Measurements from ENCODE around the gene CKS1B. TPM values are rescaled to one million over a fixed set of nuclear protein-coding genes. Genes with fewer than 3 reads are reported as not detected.

The CKS1B gene
- total RNA-seq, 2 donors from 2014 or later = 33.5 to 47.5 TPM

DNA sequence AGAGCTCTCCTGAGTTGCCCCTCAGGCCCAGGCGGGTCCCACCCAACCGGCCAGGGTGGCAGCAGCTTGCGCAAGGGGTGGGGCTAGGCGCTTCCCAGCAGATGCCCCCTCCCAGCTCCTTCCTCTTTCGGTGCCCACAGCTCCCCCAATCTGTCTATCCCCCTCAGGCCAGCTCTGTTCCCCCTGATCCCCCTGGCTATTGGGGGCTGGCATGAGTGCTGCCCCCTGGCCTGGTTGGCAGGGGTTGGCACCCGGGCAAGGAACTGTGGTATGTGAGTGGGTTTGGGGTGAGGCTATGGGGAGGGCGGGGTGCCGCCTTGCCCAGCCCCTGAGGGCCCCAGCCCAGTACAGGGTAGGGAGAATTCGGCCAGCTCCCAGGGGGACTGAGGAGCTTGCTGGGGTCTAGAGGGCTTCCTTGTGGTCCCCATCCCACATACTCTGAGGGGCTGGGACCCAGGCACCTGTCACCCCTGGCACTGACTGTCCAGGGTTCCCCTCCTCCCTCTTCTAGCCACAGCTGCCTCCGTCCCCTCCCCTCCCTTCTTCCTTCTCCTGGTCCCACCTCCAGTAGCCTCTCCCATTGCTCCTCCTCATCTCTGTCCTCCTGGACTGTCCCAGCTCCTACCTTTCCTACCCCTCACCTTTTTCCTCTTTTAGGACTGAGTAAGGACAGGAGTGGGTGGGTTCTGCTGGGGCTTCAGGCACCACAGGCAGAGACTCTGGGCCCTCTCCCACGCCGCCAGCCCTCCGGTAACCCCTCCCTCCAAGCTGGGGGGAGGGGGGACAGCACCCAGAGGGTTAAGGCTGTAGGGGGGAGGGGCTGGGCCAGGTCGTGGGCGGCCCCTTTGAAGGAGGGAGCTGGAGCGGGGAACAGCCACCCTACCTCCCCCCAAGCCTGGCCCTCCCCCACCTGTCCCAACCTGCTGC is 33.8 kb downstream of the CKS1B start:
- Histone ChIP-seq H3K4me3 (peak overlapping the region; percentile 32 to 51), H3K9me3 (no peaks in the 10 kb centered on the region), H3K27me3 (replicated peaks; ENCODE audit: insufficient read depth) (no peaks in the 10 kb centered on the region), H3K27ac (peak overlapping the region; percentile 100), H3K4me1 (replicated peaks) (peaks cover 49% of the 10 kb centered on the region), H3K36me3 (no peaks in the 10 kb centered on the region)
- TF ChIP-seq POLR2A (IDR thresholded peaks at IDR 0.05) (peak; percentile 27), POLR2AphosphoS5 (IDR thresholded peaks at IDR 0.05) (peak; percentile 45)
- TF ChIP-seq, protein P1, sequence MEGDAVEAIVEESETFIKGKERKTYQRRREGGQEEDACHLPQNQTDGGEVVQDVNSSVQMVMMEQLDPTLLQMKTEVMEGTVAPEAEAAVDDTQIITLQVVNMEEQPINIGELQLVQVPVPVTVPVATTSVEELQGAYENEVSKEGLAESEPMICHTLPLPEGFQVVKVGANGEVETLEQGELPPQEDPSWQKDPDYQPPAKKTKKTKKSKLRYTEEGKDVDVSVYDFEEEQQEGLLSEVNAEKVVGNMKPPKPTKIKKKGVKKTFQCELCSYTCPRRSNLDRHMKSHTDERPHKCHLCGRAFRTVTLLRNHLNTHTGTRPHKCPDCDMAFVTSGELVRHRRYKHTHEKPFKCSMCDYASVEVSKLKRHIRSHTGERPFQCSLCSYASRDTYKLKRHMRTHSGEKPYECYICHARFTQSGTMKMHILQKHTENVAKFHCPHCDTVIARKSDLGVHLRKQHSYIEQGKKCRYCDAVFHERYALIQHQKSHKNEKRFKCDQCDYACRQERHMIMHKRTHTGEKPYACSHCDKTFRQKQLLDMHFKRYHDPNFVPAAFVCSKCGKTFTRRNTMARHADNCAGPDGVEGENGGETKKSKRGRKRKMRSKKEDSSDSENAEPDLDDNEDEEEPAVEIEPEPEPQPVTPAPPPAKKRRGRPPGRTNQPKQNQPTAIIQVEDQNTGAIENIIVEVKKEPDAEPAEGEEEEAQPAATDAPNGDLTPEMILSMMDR (IDR thresholded peaks at IDR 0.05) = no peak
- intact Hi-C loops (cut with DNase I) = no loop called here
- WGBS = 35% methylated on average over 16 of the region's 16 CpGs
- peak; percentile 79 for DNase-seq (ENCODE audit: low spot score)

DNA sequence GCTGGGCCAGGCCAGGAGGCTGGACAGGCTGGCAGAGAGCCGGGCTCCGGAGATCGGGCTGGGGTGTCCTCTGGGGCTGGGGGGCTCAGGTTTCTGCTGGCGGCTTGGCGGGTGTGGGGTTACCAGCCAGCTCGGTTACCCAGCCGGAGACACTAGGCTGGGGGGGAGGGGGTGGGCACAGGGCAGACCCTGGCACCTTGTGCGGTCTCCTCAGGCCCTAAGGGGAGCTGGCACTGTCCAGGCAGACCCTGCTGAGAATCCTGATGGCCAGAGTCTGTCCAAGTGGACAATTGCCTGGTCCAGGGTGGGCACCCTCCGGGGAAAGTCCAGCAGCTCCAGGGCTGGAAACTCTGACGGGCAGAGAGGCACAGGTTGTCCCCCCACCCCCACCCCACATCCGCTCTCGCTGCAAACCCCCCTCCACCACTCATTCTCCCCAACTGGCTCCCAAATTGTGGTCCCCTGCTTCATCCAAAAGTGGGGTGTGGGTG is 34.8 kb downstream of the CKS1B start:
- Histone ChIP-seq H3K4me1 (replicated peaks) (peaks cover 49% of the 10 kb centered on the region), H3K9me3 (no peaks in the 10 kb centered on the region), H3K4me3 (peak overlapping the region; percentile 32 to 51), H3K36me3 (peaks cover 0 to 1% of the 10 kb centered on the region in 2 donors), H3K27ac (peak overlapping the region; percentile 100), H3K27me3 (replicated peaks; ENCODE audit: insufficient read depth) (no peaks in the 10 kb centered on the region)
- 70% methylated on average over 12 of the region's 12 CpGs for WGBS
- TF ChIP-seq, protein P1 (IDR thresholded peaks at IDR 0.05) = no peak
- TF ChIP-seq POLR2AphosphoS5 (IDR thresholded peaks at IDR 0.05) (no peak), POLR2A (IDR thresholded peaks at IDR 0.05) (no peak)
- intact Hi-C loops (cut with DNase I) = no loop called here
- no peak for DNase-seq (ENCODE audit: low spot score)

DNA sequence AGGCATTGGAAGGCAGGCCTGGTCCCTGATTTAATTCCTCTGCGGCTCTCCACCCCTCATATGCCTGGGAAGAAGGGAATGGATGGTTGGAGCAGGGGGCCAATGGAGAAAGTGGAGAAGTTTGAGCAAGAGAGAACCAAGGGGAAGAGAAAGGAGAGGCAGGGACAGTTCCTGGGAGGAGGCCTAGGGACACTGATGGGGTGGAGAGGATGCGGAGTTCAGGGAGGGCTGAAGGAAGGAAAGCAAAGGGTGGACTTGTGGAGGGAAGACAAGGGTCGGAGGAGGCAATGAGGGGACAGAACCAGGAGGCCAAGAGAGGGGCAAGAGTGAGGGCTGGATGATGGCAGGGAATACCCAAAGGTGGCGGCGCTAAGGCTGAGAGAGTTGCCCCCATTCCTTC is 35.3 kb downstream of the CKS1B start:
- intact Hi-C loops (cut with DNase I) = no loop called here
- DNase-seq (ENCODE audit: low spot score) = no peak
- Histone ChIP-seq H3K36me3 (peaks cover 4 to 6% of the 10 kb centered on the region in 2 donors), H3K27me3 (replicated peaks; ENCODE audit: insufficient read depth) (no peaks in the 10 kb centered on the region), H3K27ac (peak overlapping the region; percentile 100), H3K9me3 (no peaks in the 10 kb centered on the region), H3K4me1 (replicated peaks) (peaks cover 49% of the 10 kb centered on the region), H3K4me3 (peak overlapping the region; percentile 32 to 51)
- 93% methylated on average over 5 of the region's 5 CpGs for WGBS
- TF ChIP-seq POLR2AphosphoS5 (IDR thresholded peaks at IDR 0.05) = no peak

DNA sequence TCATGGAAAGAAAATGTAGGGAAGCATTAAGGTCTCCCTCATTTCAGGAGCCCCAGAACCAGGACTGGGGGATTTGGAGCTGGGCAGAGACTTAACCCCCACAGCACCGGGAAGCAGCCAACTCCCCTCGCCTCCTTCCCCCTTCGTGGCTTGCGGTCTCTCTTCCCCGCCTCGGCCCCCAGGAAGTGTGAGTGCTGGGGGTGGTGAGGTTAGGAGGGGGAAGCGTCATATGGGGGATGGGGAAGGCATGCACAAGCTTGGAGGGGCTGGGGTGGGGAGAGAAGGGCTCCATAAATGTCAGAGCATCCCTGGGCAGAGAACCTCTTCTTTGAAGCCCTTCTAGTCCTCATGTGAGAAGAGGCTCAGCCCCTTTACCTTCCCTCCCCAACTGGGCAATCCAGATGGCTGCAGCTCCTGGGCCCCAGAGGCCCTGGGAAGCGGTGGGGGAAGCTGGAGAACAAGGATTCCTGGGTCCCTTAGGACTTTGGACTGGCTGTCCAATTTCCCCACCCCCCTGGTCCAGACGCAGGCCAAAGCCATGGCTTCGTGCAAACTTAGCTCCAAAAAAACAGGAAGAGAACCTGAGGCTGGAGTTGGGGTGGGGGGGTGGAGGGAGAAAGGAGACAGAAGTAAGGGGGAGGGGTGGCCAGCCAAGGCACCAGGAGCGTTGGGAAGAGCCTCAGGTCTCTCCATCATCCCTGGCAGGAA is 35.9 kb downstream of the CKS1B start:
- WGBS = 50% methylated on average over 11 of the region's 11 CpGs
- TF ChIP-seq POLR2AphosphoS5 (IDR thresholded peaks at IDR 0.05) (no peak), POLR2A (IDR thresholded peaks at IDR 0.05) (no peak)
- TF ChIP-seq, protein P1 (IDR thresholded peaks at IDR 0.05) = no peak
- Histone ChIP-seq H3K4me3 (peak overlapping the region in 1 of 2 donors; percentile 51), H3K36me3 (peaks cover 7 to 12% of the 10 kb centered on the region in 2 donors), H3K27me3 (replicated peaks; ENCODE audit: insufficient read depth) (no peaks in the 10 kb centered on the region), H3K9me3 (no peaks in the 10 kb centered on the region), H3K27ac (peak overlapping the region; percentile 100), H3K4me1 (replicated peaks) (peaks cover 49% of the 10 kb centered on the region)
- DNase-seq (ENCODE audit: low spot score) = no peak
- intact Hi-C loops (cut with DNase I) = no loop called here

- 71% methylated on average over 5 of the region's 5 CpGs for WGBS
- Histone ChIP-seq H3K9me3 (no peaks in the 10 kb centered on the region), H3K27ac (peak overlapping the region; percentile 100), H3K4me3 (no peak overlapping the region), H3K27me3 (replicated peaks; ENCODE audit: insufficient read depth) (no peaks in the 10 kb centered on the region), H3K4me1 (replicated peaks) (peaks cover 45% of the 10 kb centered on the region), H3K36me3 (peaks cover 7 to 14% of the 10 kb centered on the region in 2 donors)
- TF ChIP-seq, protein P1 (IDR thresholded peaks at IDR 0.05) = no peak
- TF ChIP-seq POLR2A (IDR thresholded peaks at IDR 0.05) (no peak), POLR2AphosphoS5 (IDR thresholded peaks at IDR 0.05) (no peak)
- intact Hi-C loops (cut with DNase I) = no loop called here
- DNase-seq (ENCODE audit: low spot score) = no peak
These were observed 36.5 kb downstream of the CKS1B start for GRCh38 chr1:155011004-155011416.
